ENCODE data around the gene HOXA4.

DNA sequence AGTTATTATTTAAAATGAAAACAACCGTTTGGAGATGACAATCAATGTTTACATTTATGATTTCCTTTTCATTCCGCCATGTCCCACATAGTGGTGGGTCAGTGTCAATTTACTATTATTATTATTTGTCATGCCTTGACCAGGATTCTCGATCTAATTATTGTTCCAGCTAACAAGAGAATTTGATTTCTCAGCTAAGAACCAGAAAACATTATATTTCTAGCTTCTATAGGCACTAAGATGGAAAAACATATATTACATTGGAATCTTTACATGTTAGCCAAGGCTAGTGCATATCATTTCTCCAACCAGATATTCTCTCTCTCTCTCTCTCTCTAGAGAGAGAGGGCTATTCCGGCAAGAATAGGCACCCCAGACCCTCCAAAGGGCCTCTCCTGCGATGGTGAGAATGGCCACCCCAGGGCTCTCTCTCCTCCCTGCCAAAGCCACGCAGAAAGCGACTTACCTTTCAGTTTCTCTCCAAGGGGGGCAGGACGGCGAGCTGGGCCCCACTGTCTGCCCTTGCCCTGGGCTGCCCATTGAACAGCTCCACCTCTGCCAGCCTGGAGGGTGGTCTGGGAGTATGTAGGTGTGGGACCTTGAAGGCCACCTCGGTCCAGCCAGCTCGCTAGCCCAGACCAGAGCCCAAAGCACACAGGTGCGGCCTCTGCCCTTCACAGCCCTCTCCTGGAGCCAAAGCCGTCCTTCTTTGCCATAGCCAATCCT lies 19.4 kb upstream of the HOXA4 start:
- TF ChIP-seq, protein P1, sequence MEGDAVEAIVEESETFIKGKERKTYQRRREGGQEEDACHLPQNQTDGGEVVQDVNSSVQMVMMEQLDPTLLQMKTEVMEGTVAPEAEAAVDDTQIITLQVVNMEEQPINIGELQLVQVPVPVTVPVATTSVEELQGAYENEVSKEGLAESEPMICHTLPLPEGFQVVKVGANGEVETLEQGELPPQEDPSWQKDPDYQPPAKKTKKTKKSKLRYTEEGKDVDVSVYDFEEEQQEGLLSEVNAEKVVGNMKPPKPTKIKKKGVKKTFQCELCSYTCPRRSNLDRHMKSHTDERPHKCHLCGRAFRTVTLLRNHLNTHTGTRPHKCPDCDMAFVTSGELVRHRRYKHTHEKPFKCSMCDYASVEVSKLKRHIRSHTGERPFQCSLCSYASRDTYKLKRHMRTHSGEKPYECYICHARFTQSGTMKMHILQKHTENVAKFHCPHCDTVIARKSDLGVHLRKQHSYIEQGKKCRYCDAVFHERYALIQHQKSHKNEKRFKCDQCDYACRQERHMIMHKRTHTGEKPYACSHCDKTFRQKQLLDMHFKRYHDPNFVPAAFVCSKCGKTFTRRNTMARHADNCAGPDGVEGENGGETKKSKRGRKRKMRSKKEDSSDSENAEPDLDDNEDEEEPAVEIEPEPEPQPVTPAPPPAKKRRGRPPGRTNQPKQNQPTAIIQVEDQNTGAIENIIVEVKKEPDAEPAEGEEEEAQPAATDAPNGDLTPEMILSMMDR (IDR thresholded peaks at IDR 0.05): no peak
- no peak for TF ChIP-seq EP300 (IDR thresholded peaks at IDR 0.05)
- no peak for TF ChIP-seq POLR2A (IDR thresholded peaks at IDR 0.05)
- no peak for TF ChIP-seq POLR2AphosphoS5 (IDR thresholded peaks at IDR 0.05)
